HepG2 (cell line): ENCODE data around the gene LAP3. TPM values are rescaled to one million over a fixed set of nuclear protein-coding genes. Genes with fewer than 3 reads are reported as not detected.

Source experiments
- ATF4 ChIP-seq, 2 experiments: fragments of 450-650 bp in 1 of 2; sonication (generic) in 1 of 2; formaldehyde crosslinking; IDR thresholded peaks; 2 replicates each; pipeline versions ENCODE4 v1.5.0 to v1.8.0; 2020 to 2022; ENCODE audit warnings: mild to moderate bottlenecking in 1 of 2, missing genetic modification reagents in 1 of 2
- FOXJ3 ChIP-seq: sonication (generic); formaldehyde crosslinking; IDR thresholded peaks from 2 replicates; pipeline ENCODE4 v1.4.0; 2020; ENCODE audit warnings: missing genetic modification reagents, mild to moderate bottlenecking, borderline replicate concordance
- HMG20B ChIP-seq: conservative IDR thresholded peaks from 2 replicates; pipeline ENCODE4 v1.6.1; 2016; ENCODE audit warnings: missing genetic modification reagents, missing compliant biosample characterization
- KDM1A ChIP-seq: IDR thresholded peaks from 2 replicates; pipeline ENCODE4 v1.6.1; 2016; ENCODE audit warnings: missing compliant biosample characterization
- KLF16 ChIP-seq, 2 experiments: sonication (generic) in 1 of 2; formaldehyde crosslinking in 1 of 2; IDR thresholded peaks; 2 replicates each; pipeline versions ENCODE4 v1.6.1 to v1.8.0; 2016 to 2023; ENCODE audit warnings: missing genetic modification reagents in 2 of 2, missing compliant biosample characterization in 1 of 2
- MEIS2 ChIP-seq: sonication (generic); formaldehyde crosslinking; IDR thresholded peaks from 2 replicates; pipeline ENCODE4 v1.9.0; 2021; ENCODE audit warnings: mild to moderate bottlenecking, missing genetic modification reagents
- PHF21A ChIP-seq: sonication (generic); formaldehyde crosslinking; IDR thresholded peaks from 2 replicates; pipeline ENCODE4 v1.5.0; 2020; ENCODE audit warnings: mild to moderate bottlenecking, missing genetic modification reagents
- SIX1 ChIP-seq: sonication (generic); formaldehyde crosslinking; IDR thresholded peaks from 2 replicates; pipeline ENCODE4 v1.4.0; 2020; ENCODE audit warnings: missing genetic modification reagents, borderline replicate concordance
- SKIL ChIP-seq: sonication (generic); formaldehyde crosslinking; IDR thresholded peaks from 2 replicates; pipeline ENCODE4 v1.8.0; 2022; ENCODE audit warnings: missing genetic modification reagents, mild to moderate bottlenecking, moderate library complexity, borderline replicate concordance
- SMAD3 ChIP-seq: sonication (generic); formaldehyde crosslinking; IDR thresholded peaks from 2 replicates; pipeline ENCODE4 v1.4.0; 2020; ENCODE audit warnings: missing genetic modification reagents
- ZNF160 ChIP-seq: sonication (generic); formaldehyde crosslinking; IDR thresholded peaks from 2 replicates; pipeline ENCODE4 v1.8.0; 2022; ENCODE audit warnings: mild to moderate bottlenecking, inconsistent platforms, missing genetic modification reagents
- ZNF407 ChIP-seq: sonication (generic); formaldehyde crosslinking; IDR thresholded peaks from one replicate; pipeline ENCODE4 v1.5.1; 2020; ENCODE audit warnings: mild to moderate bottlenecking, missing genetic modification reagents; ENCODE audit errors: not compliant biosample characterization
- ZNF513 ChIP-seq: sonication (generic); formaldehyde crosslinking; conservative IDR thresholded peaks from 2 replicates; pipeline ENCODE4 v1.5.0; 2020; ENCODE audit warnings: missing genetic modification reagents
- ZNF614 ChIP-seq: IDR thresholded peaks from 2 replicates; pipeline ENCODE4 v1.6.1; 2018; ENCODE audit warnings: missing biosample characterization, missing genetic modification reagents, inconsistent platforms, borderline replicate concordance
- polyA plus RNA-seq, 8 experiments: library from polyadenylated mRNA; depleted of rRNA in 3 of 8; stranded (reverse) in 7 of 8; unstranded in 1 of 8; fragments of >200 nt; fragmentation: Illumina TruSeq in 4 of 8; extraction: Trizol in 4 of 8; gene quantifications; 2 replicates each; pipeline versions ENCODE4 v1.2.1 to v1.2.3, GENCODE V29; 2011 to 2016; ENCODE audit warnings: low read depth in 4 of 8, missing spikeins in 1 of 8, mixed read lengths in 1 of 8; ENCODE audit not compliant: insufficient read depth in 1 of 8
- total RNA-seq, 5 experiments: library from RNA; depleted of rRNA; stranded (reverse); fragments of >200 nt; fragmentation: Illumina TruSeq; extraction: Trizol; gene quantifications; 2 replicates each; pipeline ENCODE4 v1.2.3, GENCODE V29; 2016; ENCODE audit warnings: low read depth in 1 of 5

LAP3 gene
- total and polyA plus RNA-seq, 2 of the 13 experiments (the other 11 are each of a cell fraction or from before 2014, with no cell fraction given), result 106 to 125 TPM

- TF ChIP-seq ZNF407 (no peak), SKIL (CRISPR knock-in tag) (peak; percentile 71; the same call in 1 of the 2 replicates), MEIS2 (CRISPR knock-in tag) (peak; percentile 88; the same call in 1 of the 2 replicates), FOXJ3 (CRISPR knock-in tag) (peak; percentile 56; the same call in 1 of the 2 replicates), ZNF160 (CRISPR knock-in tag) (no peak), KLF16 (CRISPR knock-in tag; IDR thresholded peaks at IDR 0.05) (peak in 1 of 2 experiments; percentile 68; a peak in 2 of 4 replicates), KDM1A (CRISPR knock-in tag) (no peak), HMG20B (CRISPR knock-in tag) (peak; percentile 78), ZNF513 (no peak), SIX1 (peak; percentile 47; the same call in 1 of the 2 replicates), PHF21A (CRISPR knock-in tag) (peak; percentile 79), ZNF614 (CRISPR knock-in tag) (peak; percentile 68), SMAD3 (CRISPR knock-in tag) (peak; percentile 79), ATF4 (CRISPR knock-in tag; IDR thresholded peaks at IDR 0.05) (peak in 1 of 2 experiments; percentile 64; a peak in 1 of 4 replicates)
Measured at GRCh38 chr4:17544205-17544604, 32.8 kb upstream of the LAP3 start (continued).
